H9 (cell line): ENCODE data around the gene SFXN2. TPM values are rescaled to one million over a fixed set of nuclear protein-coding genes. Genes with fewer than 3 reads are reported as not detected.

Experiments used
- DNase-seq: peaks from one replicate; pipeline ENCODE4 v3.0.0-alpha.2; 2017
- H2AFZ ChIP-seq: one replicate; pipeline ENCODE4 v1.6.1; 2013; ENCODE audit warnings: mild to moderate bottlenecking, low read length, control low read depth, moderate library complexity
- H2AK5ac ChIP-seq: 2 replicates; pipeline ENCODE4 v1.6.1; 2013; ENCODE audit warnings: low read length, control low read depth, mixed read lengths; ENCODE audit not compliant: insufficient read length
- H2BK120ac ChIP-seq: one replicate; pipeline ENCODE4 v1.6.1; 2013; ENCODE audit warnings: low read depth, mild to moderate bottlenecking, low read length, control low read depth, inconsistent platforms; ENCODE audit not compliant: poor library complexity, severe bottlenecking
- H2BK12ac ChIP-seq: 2 replicates; pipeline ENCODE4 v1.6.1; 2013; ENCODE audit warnings: low read length, control low read depth, mixed read lengths, low read depth; ENCODE audit not compliant: insufficient read length
- H2BK15ac ChIP-seq: 2 replicates; pipeline ENCODE4 v1.6.1; 2013; ENCODE audit warnings: low read depth, low read length, control low read depth
- H2BK20ac ChIP-seq: one replicate; pipeline ENCODE4 v1.6.1; 2013; ENCODE audit warnings: low read depth, mild to moderate bottlenecking, low read length, control low read depth, inconsistent platforms; ENCODE audit not compliant: poor library complexity, severe bottlenecking
- H2BK5ac ChIP-seq: 2 replicates; pipeline ENCODE4 v1.6.1; 2013; ENCODE audit warnings: low read length, control low read depth, mixed read lengths; ENCODE audit not compliant: insufficient read length
- H3K14ac ChIP-seq: 2 replicates; pipeline ENCODE4 v1.6.1; 2013; ENCODE audit warnings: low read length, control low read depth; ENCODE audit not compliant: insufficient read depth
- H3K18ac ChIP-seq: 2 replicates; pipeline ENCODE4 v1.6.1; 2013; ENCODE audit warnings: low read depth, mild to moderate bottlenecking, mixed read lengths, low read length, control low read depth; ENCODE audit not compliant: insufficient read length
- H3K23ac ChIP-seq: 2 replicates; pipeline ENCODE4 v1.6.1; 2013; ENCODE audit warnings: low read length, control low read depth, mixed read lengths, low read depth; ENCODE audit not compliant: insufficient read length
- H3K23me2 ChIP-seq: 2 replicates; pipeline ENCODE4 v1.6.1; 2013; ENCODE audit warnings: low read depth, mild to moderate bottlenecking, mixed read lengths, low read length, control low read depth; ENCODE audit not compliant: insufficient read length, poor library complexity, severe bottlenecking
- H3K27ac ChIP-seq: 2 replicates; pipeline ENCODE4 v1.5.1; 2013; ENCODE audit warnings: low read length, control low read depth, mixed read lengths, low read depth; ENCODE audit not compliant: insufficient read length
- H3K27me3 ChIP-seq: 2 replicates; pipeline ENCODE4 v1.6.1; 2013; ENCODE audit warnings: low read length, control low read depth, inconsistent platforms; ENCODE audit not compliant: insufficient read depth
- H3K4ac ChIP-seq: 2 replicates; pipeline ENCODE4 v1.6.1; 2013; ENCODE audit warnings: low read depth, mild to moderate bottlenecking, control low read depth, inconsistent platforms, low read length, moderate library complexity
- H3K4me1 ChIP-seq: 2 replicates; pipeline ENCODE4 v1.6.1; 2013; ENCODE audit warnings: low read length, control low read depth, inconsistent platforms; ENCODE audit not compliant: insufficient read depth
- H3K4me2 ChIP-seq: 2 replicates; pipeline ENCODE4 v1.6.1; 2013; ENCODE audit warnings: low read length, control low read depth, mixed read lengths; ENCODE audit not compliant: insufficient read length, insufficient read depth
- H3K56ac ChIP-seq: 2 replicates; pipeline ENCODE4 v1.6.1; 2013; ENCODE audit warnings: low read depth, mild to moderate bottlenecking, mixed read lengths, low read length, control low read depth; ENCODE audit not compliant: insufficient read length
- H3K79me1 ChIP-seq: 2 replicates; pipeline ENCODE4 v1.6.1; 2013; ENCODE audit warnings: low read depth, mild to moderate bottlenecking, moderate library complexity, low read length, control low read depth, inconsistent platforms; ENCODE audit not compliant: insufficient read depth, poor library complexity, severe bottlenecking
- H3K79me2 ChIP-seq: 2 replicates; pipeline ENCODE4 v1.6.1; 2013; ENCODE audit warnings: low read length, control low read depth, inconsistent platforms; ENCODE audit not compliant: insufficient read depth
- H3K9ac ChIP-seq: 2 replicates; pipeline ENCODE4 v1.6.1; 2013; ENCODE audit warnings: low read length, control low read depth, mixed read lengths; ENCODE audit not compliant: insufficient read length; ENCODE audit errors: extremely low read depth
- H3K9me3 ChIP-seq: one replicate; pipeline ENCODE4 v1.6.1; 2013; ENCODE audit warnings: low read depth, low read length, inconsistent platforms; ENCODE audit not compliant: control insufficient read depth
- H3T11ph ChIP-seq: one replicate; pipeline ENCODE4 v1.6.1; 2013; ENCODE audit warnings: mild to moderate bottlenecking, low read length, control low read depth, inconsistent platforms
- H4K20me1 ChIP-seq: one replicate; pipeline ENCODE4 v1.6.1; 2013; ENCODE audit not compliant: control insufficient read depth, insufficient read length, insufficient read depth
- H4K5ac ChIP-seq: 2 replicates; pipeline ENCODE4 v1.6.1; 2013; ENCODE audit warnings: low read depth, mild to moderate bottlenecking, mixed read lengths, low read length, control low read depth; ENCODE audit not compliant: insufficient read length
- H4K8ac ChIP-seq: replicated peaks from 2 replicates; pipeline ENCODE4 v1.6.1; 2013; ENCODE audit warnings: low read length, control low read depth, mixed read lengths, low read depth; ENCODE audit not compliant: insufficient read length
- H4K91ac ChIP-seq: 2 replicates; pipeline ENCODE4 v1.6.1; 2013; ENCODE audit warnings: low read depth, mild to moderate bottlenecking, moderate library complexity, mixed read lengths, low read length, control low read depth; ENCODE audit not compliant: insufficient read length
- H3K27ac Mint-ChIP-seq, 3 experiments: 2 replicates in 2 of 3; 3 replicates in 1 of 3; pipeline ENCODE4 v1.8.0; 2020 to 2021; ENCODE audit warnings: mixed read lengths in 3 of 3, mild to moderate bottlenecking in 1 of 3, moderate library complexity in 1 of 3
- H3K27me3 Mint-ChIP-seq: 2 replicates; pipeline ENCODE4 v1.8.0; 2021; ENCODE audit warnings: low read depth, mild to moderate bottlenecking, moderate library complexity, mixed read lengths
- H3K36me3 Mint-ChIP-seq, 3 experiments: 2 replicates in 2 of 3; 3 replicates in 1 of 3; pipeline ENCODE4 v1.8.0; 2020 to 2021; ENCODE audit warnings: low read depth in 3 of 3, mixed read lengths in 3 of 3; ENCODE audit not compliant: insufficient read depth in 1 of 3
- H3K4me1 Mint-ChIP-seq, 2 experiments: 2 replicates each; pipeline ENCODE4 v1.8.0; 2020; ENCODE audit warnings: mixed read lengths in 2 of 2
- H3K4me3 Mint-ChIP-seq, 2 experiments: 2 replicates in 1 of 2; 3 replicates in 1 of 2; pipeline ENCODE4 v1.8.0; 2020 to 2021; ENCODE audit warnings: mild to moderate bottlenecking in 2 of 2, mixed read lengths in 2 of 2, moderate library complexity in 1 of 2
- H3K9me3 Mint-ChIP-seq, 2 experiments: 2 replicates in 1 of 2; 3 replicates in 1 of 2; pipeline ENCODE4 v1.8.0; 2020; ENCODE audit warnings: mild to moderate bottlenecking in 2 of 2, mixed read lengths in 2 of 2, moderate library complexity in 1 of 2
- WGBS: extraction: QIAGEN DNeasy Blood & Tissue Kit; methylation state at CpG from one replicate; pipeline ENCODE4 v1.1.7; 2013; ENCODE audit warnings: missing lambda C conversion rate, low lambda C conversion rate, mixed read lengths; ENCODE audit not compliant: insufficient read length; ENCODE audit errors: extremely low coverage; 5-methylcytosine and 5-hydroxymethylcytosine counted together
- total RNA-seq: library from RNA; stranded (reverse); gene quantifications from 2 replicates; pipeline ENCODE4 v1.2.1, GENCODE V29; 2021
- TF ChIP-seq, protein P1 (sequence below): fragments of 200-600 bp; sonication (generic); conservative IDR thresholded peaks from 3 replicates; pipeline ENCODE4 v1.8.0; 2021; ENCODE audit warnings: antibody characterized with exemption, mild to moderate bottlenecking

SFXN2 gene
- total RNA-seq, 1 experiment from 2014 or later, result 34.7 TPM

GRCh38 chr10:102781090-102781920, 66.9 kb downstream of the SFXN2 start:
- no CpG with 5 or more reads among the region's 8 CpGs for WGBS
- Histone ChIP-seq H3K4ac (no peak overlapping the region), H3K27me3 (no peaks in the 10 kb centered on the region), H3K79me2 (no peaks in the 10 kb centered on the region), H3K9ac (no peak overlapping the region), H4K5ac (no peak overlapping the region), H3T11ph (no peak overlapping the region), H2BK5ac (no peak overlapping the region), H3K79me1 (no peaks in the 10 kb centered on the region), H2BK12ac (no peak overlapping the region), H4K8ac (no peak overlapping the region), H4K91ac (no peak overlapping the region), H3K56ac (no peak overlapping the region), H2AFZ (no peak overlapping the region), H3K9me3 (no peaks in the 10 kb centered on the region), H3K27ac (no peak overlapping the region), H3K18ac (no peak overlapping the region), H3K14ac (no peak overlapping the region), H2BK20ac (no peak overlapping the region), H3K4me2 (no peak overlapping the region), H4K20me1 (no peaks in the 10 kb centered on the region), H2AK5ac (no peak overlapping the region), H3K4me1 (peaks cover 21% of the 10 kb centered on the region; the same call in 1 of the 2 replicates), H2BK15ac (no peak overlapping the region), H3K23me2 (no peaks in the 10 kb centered on the region), H2BK120ac (no peak overlapping the region), H3K23ac (no peak overlapping the region)
- H3K4me3 Mint-ChIP-seq, result no peak overlapping the region
- no peaks in the 10 kb centered on the region for H3K27me3 Mint-ChIP-seq
- H3K4me1 Mint-ChIP-seq, result peaks cover 44 to 50% of the 10 kb centered on the region in 2 experiments
- no peaks in the 10 kb centered on the region for H3K36me3 Mint-ChIP-seq
- DNase-seq, result no peak
- TF ChIP-seq, protein P1, sequence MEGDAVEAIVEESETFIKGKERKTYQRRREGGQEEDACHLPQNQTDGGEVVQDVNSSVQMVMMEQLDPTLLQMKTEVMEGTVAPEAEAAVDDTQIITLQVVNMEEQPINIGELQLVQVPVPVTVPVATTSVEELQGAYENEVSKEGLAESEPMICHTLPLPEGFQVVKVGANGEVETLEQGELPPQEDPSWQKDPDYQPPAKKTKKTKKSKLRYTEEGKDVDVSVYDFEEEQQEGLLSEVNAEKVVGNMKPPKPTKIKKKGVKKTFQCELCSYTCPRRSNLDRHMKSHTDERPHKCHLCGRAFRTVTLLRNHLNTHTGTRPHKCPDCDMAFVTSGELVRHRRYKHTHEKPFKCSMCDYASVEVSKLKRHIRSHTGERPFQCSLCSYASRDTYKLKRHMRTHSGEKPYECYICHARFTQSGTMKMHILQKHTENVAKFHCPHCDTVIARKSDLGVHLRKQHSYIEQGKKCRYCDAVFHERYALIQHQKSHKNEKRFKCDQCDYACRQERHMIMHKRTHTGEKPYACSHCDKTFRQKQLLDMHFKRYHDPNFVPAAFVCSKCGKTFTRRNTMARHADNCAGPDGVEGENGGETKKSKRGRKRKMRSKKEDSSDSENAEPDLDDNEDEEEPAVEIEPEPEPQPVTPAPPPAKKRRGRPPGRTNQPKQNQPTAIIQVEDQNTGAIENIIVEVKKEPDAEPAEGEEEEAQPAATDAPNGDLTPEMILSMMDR, result no peak
- H3K9me3 Mint-ChIP-seq, result no peaks in the 10 kb centered on the region
- peak overlapping the region in 2 of 3 experiments; percentile 18 to 19; a peak in 3 of 7 replicates for H3K27ac Mint-ChIP-seq
